Fibroblast of the aortic adventitia (primary cell): ENCODE results near the gene PIK3R1. TPM values are rescaled to one million over a fixed set of nuclear protein-coding genes. Genes with fewer than 3 reads are reported as not detected.

Experiments used
- DNase-seq: peaks from one replicate; pipeline ENCODE4 v3.0.0-alpha.2; 2010; ENCODE audit warnings: low read depth
- H3K4me3 ChIP-seq: 2 replicates; pipeline ENCODE4 v1.5.1; 2011; ENCODE audit warnings: low read depth, mild to moderate bottlenecking, control low read depth, low read length, moderate library complexity
- total RNA-seq: library from RNA; depleted of rRNA; stranded (reverse); fragments of >200 nt; gene quantifications from 2 replicates; pipeline ENCODE4 v1.2.3, GENCODE V29; 2012; ENCODE audit warnings: low replicate concordance
- TF ChIP-seq, protein P1 (sequence below): IDR thresholded peaks from 2 replicates; pipeline ENCODE4 v1.5.1; 2011; ENCODE audit warnings: mild to moderate bottlenecking, low read length, control low read depth, inconsistent platforms; ENCODE audit not compliant: insufficient read depth

Gene PIK3R1
- total RNA-seq, 1 donor, result 45.1 TPM

DNA sequence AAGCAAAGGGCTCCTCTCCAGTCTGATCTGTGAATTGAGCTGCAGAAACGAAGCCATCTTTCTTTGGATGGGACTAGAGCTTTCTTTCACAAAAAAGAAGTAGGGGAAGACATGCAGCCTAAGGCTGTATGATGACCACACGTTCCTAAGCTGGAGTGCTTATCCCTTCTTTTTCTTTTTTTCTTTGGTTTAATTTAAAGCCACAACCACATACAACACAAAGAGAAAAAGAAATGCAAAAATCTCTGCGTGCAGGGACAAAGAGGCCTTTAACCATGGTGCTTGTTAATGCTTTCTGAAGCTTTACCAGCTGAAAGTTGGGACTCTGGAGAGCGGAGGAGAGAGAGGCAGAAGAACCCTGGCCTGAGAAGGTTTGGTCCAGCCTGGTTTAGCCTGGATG lies 82.1 kb downstream of the PIK3R1 start:
- H3K4me3 ChIP-seq, result no peak overlapping the region
- no peak for DNase-seq
- TF ChIP-seq, protein P1, sequence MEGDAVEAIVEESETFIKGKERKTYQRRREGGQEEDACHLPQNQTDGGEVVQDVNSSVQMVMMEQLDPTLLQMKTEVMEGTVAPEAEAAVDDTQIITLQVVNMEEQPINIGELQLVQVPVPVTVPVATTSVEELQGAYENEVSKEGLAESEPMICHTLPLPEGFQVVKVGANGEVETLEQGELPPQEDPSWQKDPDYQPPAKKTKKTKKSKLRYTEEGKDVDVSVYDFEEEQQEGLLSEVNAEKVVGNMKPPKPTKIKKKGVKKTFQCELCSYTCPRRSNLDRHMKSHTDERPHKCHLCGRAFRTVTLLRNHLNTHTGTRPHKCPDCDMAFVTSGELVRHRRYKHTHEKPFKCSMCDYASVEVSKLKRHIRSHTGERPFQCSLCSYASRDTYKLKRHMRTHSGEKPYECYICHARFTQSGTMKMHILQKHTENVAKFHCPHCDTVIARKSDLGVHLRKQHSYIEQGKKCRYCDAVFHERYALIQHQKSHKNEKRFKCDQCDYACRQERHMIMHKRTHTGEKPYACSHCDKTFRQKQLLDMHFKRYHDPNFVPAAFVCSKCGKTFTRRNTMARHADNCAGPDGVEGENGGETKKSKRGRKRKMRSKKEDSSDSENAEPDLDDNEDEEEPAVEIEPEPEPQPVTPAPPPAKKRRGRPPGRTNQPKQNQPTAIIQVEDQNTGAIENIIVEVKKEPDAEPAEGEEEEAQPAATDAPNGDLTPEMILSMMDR, result no peak

- TF ChIP-seq, protein P1, result no peak
- DNase-seq, result no peak
- H3K4me3 ChIP-seq, result no peak overlapping the region
Measured at GRCh38 chr5:68298479-68298878, 82.9 kb downstream of the PIK3R1 start.

GRCh38 chr5:68299105-68299504 lies 83.5 kb downstream of the PIK3R1 start:
- TF ChIP-seq, protein P1, result no peak
- no peak overlapping the region for H3K4me3 ChIP-seq
- DNase-seq, result no peak

- no peak overlapping the region for H3K4me3 ChIP-seq
- TF ChIP-seq, protein P1, result no peak
- DNase-seq, result no peak
Measured at GRCh38 chr5:68299575-68299974, 84.0 kb downstream of the PIK3R1 start.

GRCh38 chr5:68303038-68303738 lies 87.6 kb downstream of the PIK3R1 start:
- TF ChIP-seq, protein P1, result no peak
- H3K4me3 ChIP-seq, result no peak overlapping the region
- no peak for DNase-seq

DNA sequence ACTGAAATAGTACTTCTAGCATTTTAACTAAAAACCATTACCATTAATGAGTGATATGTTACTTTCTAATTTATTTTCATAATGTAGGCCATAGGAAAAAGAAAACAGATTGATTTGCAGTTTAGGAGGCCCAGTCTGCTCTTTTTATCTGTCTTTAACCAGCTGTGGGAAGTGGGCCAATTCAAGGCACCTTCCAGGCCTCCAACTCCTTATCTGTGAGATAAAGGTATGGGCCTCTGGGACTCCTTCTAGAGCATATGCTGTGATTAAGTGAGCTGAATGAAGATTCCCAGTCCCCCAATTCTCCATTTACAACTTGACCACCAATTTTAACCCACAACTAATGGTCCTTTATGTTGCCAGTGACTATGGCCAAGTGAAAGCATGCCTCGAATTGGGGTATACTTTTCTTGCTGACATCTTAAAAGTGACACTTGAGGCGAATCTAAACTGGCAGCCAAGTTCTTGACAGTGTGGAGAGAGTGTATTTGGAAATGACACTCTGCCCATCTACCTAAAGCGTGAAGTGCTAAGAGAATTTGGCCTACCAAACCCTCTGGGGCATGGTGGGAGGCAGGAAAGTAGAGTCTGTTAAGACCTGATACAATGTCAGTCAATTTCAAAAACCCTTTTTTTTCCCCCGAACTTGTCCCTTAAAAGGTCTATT lies 88.3 kb downstream of the PIK3R1 start:
- no peak for DNase-seq
- TF ChIP-seq, protein P1, result no peak
- H3K4me3 ChIP-seq, result no peak overlapping the region
